NAMALWA (cell line): Measurements from ENCODE around the gene MAP1LC3B2.
"Not testable (repeated sequence)": the region's sequence is repeated elsewhere in the genome, so short reads cannot be mapped to it uniquely, and the experiment has no call there.

ENCODE experiments used
- DNase-seq: peaks from one replicate; pipeline ENCODE4 v3.0.0-alpha.2; 2015; ENCODE audit warnings: low spot score

The MAP1LC3B2 gene

DNA sequence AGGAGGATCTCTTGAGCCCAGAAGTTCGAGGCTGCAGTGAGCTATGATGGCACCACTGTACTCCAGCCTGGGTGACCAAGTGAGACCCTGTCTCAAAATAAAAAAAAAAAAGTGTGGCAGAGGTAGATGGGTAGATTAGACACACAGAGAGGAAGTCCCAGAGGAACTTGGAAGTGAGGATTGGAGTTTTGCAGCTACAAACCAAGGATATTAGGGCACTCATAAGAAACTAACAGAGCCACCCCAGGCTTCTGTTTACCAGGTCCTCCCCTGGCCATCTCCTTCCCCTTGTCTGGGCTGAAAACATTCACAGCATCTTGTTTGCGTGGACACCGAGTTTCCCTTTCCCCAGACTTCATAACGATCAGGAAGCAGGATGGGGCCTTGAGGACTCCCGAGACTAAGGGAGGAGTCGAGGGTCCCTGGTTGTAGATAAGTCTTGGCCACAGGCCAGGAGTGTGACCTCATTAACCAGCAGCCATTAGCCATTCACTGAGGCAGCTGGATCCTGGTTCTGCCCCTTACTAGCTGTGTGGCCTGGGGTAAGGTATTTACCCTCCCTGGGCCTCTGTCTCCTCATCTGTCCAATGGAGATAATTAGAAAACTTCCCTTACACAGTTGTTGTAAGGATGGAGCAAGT, 2.1 kb downstream of the MAP1LC3B2 start:
- no peak for DNase-seq

DNA sequence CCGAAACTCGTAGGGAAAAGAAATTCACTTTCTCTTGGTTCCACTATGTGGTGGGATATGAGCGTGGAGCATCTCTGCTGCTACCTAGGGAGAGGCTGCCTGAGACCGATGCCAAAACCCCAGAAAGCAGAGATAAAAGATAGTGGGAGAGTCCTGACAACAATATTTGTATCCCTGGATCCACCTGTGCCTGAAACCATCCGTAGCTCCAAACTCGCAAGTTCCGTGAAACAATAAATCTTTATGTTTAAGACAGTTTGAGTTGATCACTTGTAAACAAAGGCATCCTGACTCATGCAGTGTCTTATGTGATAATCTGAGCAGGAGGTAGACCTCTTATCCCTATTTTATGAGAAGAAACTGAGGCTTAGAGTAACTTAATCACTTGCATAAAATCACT, 2.9 kb downstream of the MAP1LC3B2 start:
- no peak for DNase-seq

DNA sequence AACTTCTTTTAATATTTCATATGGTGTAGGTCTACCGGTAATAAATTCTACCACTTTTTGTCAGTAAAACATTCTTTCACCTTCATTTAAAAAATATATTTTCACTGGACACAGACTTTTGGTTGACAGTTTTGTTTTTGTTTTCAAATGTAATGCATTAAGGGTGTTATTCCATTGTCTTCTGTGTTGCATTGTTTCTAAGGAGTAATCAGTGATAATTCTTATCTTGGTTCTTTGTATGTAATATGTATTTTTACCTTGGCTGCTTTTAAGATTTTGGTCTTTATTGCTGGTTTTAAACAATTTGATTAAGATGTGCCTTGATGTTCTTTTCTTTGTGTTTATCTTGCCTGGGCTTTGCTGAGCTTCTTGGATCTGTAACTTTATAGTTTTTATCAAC, 4.1 kb downstream of the MAP1LC3B2 start:
- no peak for DNase-seq

DNA sequence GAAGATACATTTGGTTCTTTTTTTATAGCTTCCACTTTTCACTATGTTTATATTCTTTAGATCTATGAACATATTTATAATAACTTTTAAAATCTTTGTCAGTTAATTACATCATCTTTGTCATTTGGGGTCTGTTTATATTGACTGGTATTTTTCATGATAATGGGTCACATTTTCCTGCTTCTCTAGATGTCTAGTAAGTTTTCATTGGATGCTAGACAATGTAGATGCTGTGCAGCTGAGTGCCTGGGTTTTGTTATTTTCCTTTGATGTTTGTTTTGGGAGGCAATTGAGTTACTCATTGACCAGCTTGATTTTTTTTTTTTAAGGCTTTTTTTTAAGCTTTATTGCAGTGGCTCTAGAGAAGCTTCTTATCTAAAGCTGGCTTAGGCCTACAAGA, 4.9 kb downstream of the MAP1LC3B2 start:
- DNase-seq: no peak

DNA sequence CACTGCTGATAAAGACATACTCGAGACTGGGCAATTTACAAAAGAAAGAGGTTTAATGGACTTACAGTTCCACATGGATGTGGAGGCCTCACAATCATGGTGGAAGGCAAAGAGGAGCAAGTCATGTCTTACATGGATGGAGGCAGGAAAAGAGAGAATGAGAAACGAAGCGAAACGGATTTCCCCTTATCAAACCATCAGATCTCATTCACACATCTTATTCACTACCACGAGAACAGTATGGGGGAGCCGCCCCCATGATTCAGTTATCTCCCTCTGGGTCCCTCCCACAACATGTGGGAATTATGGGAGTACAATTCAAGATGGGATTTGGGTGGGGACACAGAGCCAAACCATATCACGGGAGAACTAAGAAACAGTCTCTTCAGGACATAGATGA, 6.0 kb downstream of the MAP1LC3B2 start:
- not testable (repeated sequence) for DNase-seq

DNA sequence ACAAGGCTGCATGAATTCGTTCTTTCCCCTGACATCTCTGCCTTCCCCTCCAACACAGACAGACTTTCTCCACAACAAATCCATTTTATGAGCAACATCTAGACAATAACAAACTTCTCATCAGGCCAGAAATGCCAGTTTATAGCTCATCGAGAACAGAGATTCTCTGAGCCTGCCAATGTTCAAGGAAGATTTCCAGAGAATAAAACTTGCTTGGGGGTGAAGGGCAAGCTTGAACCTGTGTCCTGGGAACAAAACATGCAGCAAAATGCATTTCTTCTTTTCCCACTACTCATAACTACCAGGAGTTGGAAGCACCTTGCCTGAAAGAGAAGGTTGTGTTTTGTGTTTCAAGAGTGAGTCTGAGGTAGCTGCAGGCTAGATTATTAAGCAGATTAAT, 6.8 kb downstream of the MAP1LC3B2 start:
- no peak for DNase-seq

DNA sequence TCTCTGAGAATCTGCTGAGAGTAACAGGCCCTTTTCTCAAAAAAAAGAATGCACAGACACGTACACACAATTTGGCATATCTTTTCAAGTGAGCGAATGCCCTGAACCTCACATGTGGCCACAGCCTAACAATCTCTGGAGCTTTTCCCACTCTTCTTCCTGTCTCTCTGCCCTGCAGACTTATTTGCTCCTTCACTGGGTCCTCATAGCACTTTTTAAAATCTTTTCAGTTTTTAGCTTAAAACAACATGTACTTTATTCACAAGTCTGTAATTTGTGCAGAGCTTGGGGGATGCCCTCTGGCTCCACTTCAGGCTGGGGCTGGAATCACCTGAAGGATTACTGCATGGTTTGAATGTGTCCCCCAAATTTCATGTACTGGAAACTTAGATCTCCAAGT, 9.0 kb downstream of the MAP1LC3B2 start:
- no peak for DNase-seq

DNA sequence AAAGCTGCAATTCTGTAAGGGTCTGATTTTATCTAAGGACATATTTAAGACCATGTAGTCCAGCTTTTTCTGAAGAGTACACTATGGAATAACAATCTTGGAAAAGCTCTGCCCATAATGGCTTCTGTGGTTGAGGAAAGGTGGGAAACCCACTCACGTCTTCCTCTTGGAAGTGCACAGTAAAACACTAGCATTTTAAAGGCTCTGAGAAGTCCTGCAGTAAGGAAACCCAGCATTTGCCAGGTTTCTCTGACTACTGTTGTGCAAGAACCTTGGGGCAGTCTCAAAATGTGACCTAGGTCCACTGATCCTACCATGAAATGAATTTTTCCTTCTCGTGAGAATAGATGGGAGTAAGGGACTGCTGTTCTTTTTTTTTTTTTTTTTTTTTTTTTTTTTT, 11.9 kb downstream of the MAP1LC3B2 start:
- DNase-seq: no peak

DNA sequence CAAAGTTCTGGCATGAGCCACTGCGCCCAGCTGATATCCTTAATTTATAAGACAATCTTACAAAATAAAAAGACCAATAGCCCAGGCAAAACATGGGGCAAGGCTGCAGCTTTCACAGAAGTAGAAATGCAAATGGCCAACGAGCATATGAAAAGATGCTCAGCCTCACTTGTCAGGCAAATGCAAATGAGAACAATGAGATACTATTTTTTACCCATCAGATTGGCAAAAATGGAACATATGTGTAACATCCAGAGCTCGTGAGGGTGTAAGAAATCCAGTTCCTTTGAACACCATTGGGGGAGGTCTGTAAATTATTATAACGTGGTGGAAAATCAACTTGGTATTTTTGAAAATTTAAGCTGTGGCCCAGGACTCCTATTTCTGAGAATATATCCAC, 14.6 kb downstream of the MAP1LC3B2 start:
- DNase-seq: no peak

DNA sequence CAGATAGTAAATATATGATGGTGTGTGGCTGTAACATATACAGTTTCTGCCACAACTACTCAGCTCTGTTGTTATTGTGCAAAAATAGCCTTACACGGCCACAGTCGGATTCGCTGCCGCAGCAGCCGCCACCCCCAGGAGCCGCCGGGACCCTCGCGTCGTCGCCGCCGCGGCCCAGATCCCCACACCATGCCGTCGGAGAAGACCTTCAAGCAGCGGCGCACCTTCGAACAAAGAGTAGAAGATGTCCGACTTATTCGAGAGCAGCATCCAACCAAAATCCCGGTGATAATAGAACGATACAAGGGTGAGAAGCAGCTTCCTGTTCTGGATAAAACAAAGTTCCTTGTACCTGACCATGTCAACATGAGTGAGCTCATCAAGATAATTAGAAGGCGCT, 16.6 kb downstream of the MAP1LC3B2 start:
- not testable (repeated sequence) for DNase-seq

DNA sequence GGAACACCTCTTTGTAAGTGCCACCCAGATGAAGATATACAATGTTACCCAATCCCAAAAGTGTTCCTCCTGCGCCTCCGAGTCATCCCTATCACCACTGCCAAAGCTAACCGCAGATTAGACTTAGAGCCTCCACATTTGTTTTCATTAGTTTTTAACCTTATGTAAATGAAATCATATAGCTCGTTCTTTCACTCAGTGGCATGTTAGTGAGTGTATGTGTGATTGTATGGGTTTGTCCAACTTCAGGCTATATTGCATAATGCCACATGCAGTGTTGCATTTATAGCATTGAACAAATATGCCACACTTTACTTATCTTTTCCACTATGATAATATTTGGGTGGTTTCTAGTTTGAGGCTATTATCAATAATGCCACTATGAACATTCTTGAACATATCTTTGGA, 18.0 kb downstream of the MAP1LC3B2 start:
- DNase-seq: no peak

DNA sequence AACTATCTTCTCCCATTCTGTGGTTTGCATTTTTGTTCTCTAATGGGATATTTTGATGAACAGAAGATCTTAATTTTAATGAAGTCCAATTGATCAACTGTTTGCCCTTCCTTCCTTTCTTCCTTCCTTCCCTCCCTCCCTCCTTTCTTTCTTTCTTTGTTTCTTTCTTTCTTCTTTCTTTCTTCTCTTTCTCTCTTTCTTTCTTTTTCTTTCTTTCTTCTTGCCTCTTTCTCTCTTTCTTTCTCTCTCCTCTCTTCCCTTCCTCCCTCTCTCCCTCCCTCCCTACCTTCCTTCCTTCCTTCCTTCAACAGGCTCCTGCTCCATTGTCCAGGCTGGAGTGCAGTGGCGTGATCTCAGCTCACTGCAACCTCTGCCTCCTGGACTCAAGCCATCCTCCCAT, 18.9 kb downstream of the MAP1LC3B2 start:
- no peak for DNase-seq

DNA sequence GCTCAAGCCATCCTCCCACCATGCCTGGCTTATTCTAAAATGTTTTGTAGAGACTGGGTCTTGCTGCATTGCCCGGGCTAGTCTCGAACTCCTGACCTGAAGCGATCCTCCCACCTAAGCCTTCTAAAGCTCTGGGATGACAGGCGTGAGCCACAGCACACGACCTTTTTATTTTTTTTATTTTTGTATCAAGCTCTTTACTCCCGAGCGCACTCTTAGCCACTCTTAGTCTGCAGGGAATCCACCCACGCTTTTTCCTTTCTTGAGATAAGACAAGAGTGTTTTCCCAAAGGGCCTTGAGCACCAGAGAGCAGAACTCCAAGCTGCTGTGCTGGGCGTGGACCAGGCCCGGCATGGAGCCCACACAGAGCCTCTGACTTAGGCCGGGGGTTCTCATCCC, 23.4 kb downstream of the MAP1LC3B2 start:
- DNase-seq: no peak

DNA sequence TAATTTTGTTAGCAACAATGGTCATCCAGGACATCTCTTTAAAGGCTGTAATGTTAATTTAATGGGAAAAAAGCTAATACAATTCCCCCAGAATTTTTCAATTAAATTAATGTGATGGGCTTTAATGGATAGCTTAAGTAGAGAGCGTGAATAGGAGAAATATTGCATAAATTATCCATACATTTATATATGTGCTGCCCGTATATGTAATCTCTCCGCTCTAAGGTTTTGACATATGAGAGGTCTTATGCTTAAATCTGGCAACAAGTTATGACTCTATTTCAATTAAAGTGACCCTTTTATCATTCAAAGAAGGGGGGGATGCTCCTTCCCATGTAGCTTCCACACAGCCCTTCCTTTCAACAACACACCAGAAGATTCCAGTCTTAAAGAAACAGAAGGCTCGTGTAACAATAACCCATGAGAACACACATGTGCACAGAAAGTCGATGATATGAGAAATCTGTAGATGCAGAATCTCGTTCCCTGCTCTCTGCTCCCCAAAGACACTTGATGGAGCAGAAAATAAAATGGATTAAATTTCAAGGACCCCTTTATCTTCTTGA, 24.0 kb downstream of the MAP1LC3B2 start:
- no peak for DNase-seq

DNA sequence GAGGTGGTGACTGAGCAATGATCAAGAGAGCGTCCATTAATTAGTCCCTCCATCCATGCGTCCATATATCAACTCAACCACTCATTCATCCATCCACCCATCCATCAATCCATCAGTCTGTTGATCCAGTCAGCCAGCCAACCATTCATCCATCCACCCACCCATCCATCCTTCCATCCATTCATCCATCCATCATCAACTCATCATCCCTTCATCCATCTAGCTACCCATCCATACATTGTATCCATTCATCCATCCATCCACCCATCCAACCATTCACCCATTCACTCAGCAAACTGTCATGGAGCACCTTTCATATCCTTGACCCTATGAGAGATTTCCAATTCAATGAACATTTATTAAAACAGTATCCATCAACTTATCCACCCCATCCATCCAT, 28.1 kb downstream of the MAP1LC3B2 start:
- no peak for DNase-seq

DNA sequence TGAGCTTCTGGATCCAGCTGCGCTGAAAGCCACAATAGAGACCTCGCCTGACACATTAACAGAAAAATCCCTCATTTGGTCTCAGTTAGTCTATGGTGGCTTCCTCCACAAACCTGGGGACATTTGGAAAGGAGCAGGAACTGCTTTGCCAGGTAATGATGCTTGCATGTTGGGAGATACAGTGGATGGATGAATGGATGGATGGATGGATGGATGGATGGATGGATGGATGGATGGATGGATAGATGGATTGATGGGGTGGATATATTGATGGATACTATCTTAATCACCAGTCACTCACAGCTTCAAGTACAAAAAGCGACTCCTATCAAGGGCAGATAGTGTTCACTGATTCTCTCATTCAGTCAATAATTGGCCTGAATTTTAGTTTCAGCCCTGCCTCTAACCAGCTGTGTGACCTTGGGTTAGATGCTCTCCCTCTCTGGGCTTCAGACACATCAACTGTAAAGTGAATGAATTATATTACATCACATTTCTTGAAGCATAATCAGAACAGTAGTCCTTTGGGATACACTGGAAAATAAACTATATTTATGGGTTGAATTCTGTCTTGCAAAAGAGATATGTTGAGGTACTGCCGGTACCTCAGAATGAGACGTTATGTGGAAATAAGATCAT, 29.3 kb downstream of the MAP1LC3B2 start:
- no peak for DNase-seq

DNA sequence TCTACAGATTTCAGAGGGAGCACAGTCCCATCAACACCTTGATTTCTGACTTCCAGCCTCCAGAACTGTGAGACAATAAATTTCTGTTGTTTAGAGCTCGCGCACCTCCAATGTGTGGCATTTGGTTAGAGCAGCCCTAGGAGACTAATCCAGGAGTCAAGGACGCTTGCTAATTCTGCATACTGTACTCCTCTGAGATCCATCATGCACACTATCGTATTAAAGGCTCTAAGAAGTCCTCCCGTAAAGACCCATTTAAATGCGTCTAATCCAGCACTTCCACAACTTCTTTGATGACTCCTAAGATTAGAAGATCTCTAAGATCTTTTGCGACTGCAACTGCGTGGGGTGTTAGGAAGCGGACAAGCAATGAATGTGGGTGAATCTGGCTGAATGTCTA, 30.4 kb downstream of the MAP1LC3B2 start:
- DNase-seq: no peak

DNA sequence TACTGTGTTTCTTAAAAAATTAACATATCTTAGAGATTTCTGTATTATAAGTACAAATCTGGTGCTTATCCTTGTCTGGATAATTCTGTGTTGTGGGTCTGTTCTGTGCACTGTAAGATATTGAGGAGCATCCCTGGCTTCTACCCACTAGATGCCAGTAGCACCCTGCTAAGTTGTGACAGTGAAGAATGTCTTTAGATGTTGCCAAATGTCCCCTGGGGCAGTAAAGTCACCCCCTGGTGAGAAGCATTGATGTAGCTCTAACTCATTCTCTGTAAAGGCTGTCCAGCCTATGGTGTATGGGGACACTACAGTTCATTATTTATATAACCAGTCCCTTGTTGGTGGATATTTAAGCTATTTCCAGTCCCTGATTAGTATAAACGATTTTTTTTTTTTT, 31.4 kb downstream of the MAP1LC3B2 start:
- peak; percentile 31 for DNase-seq

DNA sequence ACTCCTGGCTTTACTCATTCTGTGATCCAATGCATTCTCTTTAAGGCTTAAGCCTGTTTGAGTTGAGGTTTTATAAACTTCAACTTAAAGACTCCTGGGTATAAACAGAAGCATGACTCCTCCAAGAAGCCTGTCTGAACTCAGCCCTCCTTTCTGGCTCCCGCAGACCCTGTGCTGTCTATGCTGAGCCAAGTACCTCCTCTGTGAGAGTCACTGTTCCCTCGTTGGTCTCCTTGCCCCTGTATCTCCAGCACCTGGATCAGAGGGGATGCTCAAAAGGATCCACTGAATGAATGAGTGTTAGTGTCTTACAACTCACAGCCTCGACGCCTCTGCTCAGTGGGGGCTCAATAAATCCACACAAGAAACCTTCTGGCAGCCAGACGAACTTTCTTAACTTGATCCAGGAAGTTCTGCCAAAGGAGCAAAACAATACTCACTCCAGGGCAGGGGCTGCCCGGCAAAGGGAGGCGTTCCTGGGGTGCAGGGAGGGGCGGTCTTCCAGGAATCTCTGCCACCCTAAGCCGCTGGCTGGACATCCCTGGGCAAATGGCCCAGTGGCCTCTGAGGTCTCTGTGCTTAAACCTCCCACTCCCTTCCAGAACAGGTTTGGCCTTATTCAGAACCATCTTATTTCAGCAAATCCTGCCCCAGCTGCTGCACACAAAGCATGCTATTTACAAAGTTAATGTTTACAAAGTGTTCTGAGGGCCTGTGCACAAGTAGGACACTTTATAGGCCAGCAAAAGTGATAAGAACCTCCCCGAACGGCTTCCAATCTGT, 32.9 kb downstream of the MAP1LC3B2 start:
- DNase-seq: no peak

DNA sequence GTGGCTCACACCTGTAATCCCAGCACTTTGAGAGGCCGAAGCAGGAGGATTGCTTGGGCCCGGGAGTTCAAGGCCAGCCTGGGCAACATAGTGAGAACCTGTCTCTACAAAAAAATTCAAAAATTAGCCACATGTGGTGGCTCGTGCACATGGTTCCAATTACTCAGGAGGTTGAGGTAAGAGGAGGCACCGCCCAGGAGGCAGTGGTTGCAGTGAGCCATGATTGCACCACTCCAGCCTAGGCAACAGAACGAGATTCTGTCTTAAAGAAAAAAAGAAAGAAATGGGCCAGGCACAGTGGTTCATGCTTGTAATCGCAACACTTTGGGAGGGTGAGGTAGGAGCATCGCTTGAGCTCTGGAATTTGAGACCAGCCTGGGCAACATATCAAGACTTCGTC, 33.5 kb downstream of the MAP1LC3B2 start:
- DNase-seq: no peak

DNA sequence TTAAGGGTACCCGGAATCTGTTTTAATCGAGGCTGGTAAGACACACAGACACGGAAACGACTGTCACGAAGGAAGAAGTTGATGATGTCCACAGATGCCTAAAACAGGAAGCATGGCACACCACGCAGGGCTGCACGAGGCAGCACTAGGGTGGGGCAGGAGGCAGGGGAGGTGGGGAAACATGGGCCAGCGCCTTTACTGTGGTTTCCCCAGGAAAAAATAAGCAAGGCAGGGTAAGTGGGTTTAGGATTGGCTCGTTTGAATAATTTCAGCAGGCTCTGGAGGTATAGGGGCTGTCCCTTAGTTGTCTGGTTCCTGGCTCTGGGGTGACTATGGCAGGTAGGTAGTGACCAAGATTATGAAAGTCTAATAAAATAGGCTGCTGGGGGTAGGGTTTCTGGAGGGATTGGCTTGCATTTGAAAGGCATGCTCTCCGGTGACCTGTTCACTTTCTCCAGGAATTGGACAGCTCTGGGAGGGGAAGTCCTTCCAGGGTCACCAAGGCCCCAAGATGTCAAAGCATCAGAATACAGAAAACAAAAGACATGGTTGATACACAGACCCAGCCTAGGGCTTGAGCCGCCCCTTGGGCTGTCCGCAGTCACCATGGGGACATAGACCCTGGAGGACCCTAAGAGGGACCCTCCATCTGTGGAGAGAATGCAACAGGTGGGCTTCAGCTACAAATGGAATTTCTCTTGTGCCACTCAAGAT, 35.3 kb downstream of the MAP1LC3B2 start:
- DNase-seq: no peak

DNA sequence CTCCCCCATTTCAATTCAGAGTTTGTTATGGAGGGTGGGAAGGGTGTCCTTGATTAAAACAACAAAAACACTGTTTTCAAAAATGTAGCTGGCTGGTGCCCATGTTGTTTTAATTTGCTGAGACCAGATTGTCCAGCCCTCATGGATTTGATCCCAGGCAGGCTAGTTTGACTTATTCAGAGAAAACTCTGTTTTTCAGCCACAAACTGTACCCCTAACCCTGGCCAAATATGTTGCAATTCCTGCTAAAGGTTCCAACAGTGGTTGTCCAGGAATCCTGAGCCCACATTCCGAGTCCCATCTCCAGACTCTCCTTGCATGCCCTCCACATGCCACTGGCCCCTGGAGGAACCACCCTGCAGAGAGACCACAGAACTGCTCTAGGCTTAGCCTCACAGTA, 36.0 kb downstream of the MAP1LC3B2 start:
- DNase-seq: no peak
